Measurements from ENCODE around the gene FAM181A.

Gene FAM181A

GRCh38 chr14:93951635-93952540 is 24.7 kb downstream of the FAM181A start:
- DNase-seq: no peak

GRCh38 chr14:93952829-93953228 is 25.7 kb downstream of the FAM181A start:
- DNase-seq: no peak

GRCh38 chr14:93953263-93953662 is 26.1 kb downstream of the FAM181A start:
- no peak for DNase-seq

- DNase-seq: peak; percentile 38
These were observed 26.8 kb downstream of the FAM181A start for GRCh38 chr14:93953739-93954515.

- DNase-seq: no peak
These were observed 27.3 kb downstream of the FAM181A start for GRCh38 chr14:93954516-93954830.

GRCh38 chr14:93954900-93955849 is 28.0 kb downstream of the FAM181A start:
- DNase-seq: peak; percentile 58

GRCh38 chr14:93955850-93956481 is 28.8 kb downstream of the FAM181A start:
- DNase-seq: no peak

GRCh38 chr14:93956514-93957332 is 29.6 kb downstream of the FAM181A start:
- DNase-seq: peak; percentile 39

- DNase-seq: no peak
These were observed 30.2 kb downstream of the FAM181A start for GRCh38 chr14:93957333-93957710.

GRCh38 chr14:93957751-93958566 is 30.8 kb downstream of the FAM181A start:
- peak; percentile 31 for DNase-seq

- DNase-seq: no peak
These were observed 31.6 kb downstream of the FAM181A start for GRCh38 chr14:93958567-93959238.

GRCh38 chr14:93959239-93960107 is 32.3 kb downstream of the FAM181A start:
- DNase-seq: peak; percentile 97

GRCh38 chr14:93960108-93960475 is 32.9 kb downstream of the FAM181A start:
- peak; percentile 60 for DNase-seq

GRCh38 chr14:93960774-93961438 is 33.8 kb downstream of the FAM181A start:
- no peak for DNase-seq

- DNase-seq: no peak
These were observed 34.5 kb downstream of the FAM181A start for GRCh38 chr14:93961620-93962019.

- DNase-seq: peak; percentile 58
These were observed 35.8 kb downstream of the FAM181A start for GRCh38 chr14:93962701-93963601.

GRCh38 chr14:93963692-93964091 is 36.5 kb downstream of the FAM181A start:
- no peak for DNase-seq
